ENCODE data around the gene TPRKB.
"Not testable (repeated sequence)": the region's sequence is repeated elsewhere in the genome, so short reads cannot be mapped to it uniquely, and the experiment has no call there.

Gene TPRKB

GRCh38 chr2:73700131-73700611, 37.0 kb downstream of the TPRKB start:
- peak; percentile 35 for DNase-seq (ENCODE audit: low spot score)

- no peak for DNase-seq (ENCODE audit: low spot score)
Observed at GRCh38 chr2:73699437-73699836, 37.7 kb downstream of the TPRKB start.

GRCh38 chr2:73698101-73698500, 39.0 kb downstream of the TPRKB start:
- DNase-seq (ENCODE audit: low spot score), result no peak

- DNase-seq (ENCODE audit: low spot score), result no peak
Observed at GRCh38 chr2:73697606-73698005, 39.5 kb downstream of the TPRKB start.

- DNase-seq (ENCODE audit: low spot score), result not testable (repeated sequence)
Observed at GRCh38 chr2:73696985-73697384, 40.2 kb downstream of the TPRKB start.

- DNase-seq (ENCODE audit: low spot score), result not testable (repeated sequence)
Observed at GRCh38 chr2:73696521-73696920, 40.6 kb downstream of the TPRKB start.

- DNase-seq (ENCODE audit: low spot score), result peak; percentile 15
Observed at GRCh38 chr2:73690372-73691088, 46.6 kb downstream of the TPRKB start.

- not testable (repeated sequence) for DNase-seq (ENCODE audit: low spot score)
Observed at GRCh38 chr2:73688494-73688893, 48.7 kb downstream of the TPRKB start.

- no peak for DNase-seq (ENCODE audit: low spot score)
Observed at GRCh38 chr2:73685764-73686438, 51.2 kb downstream of the TPRKB start.

GRCh38 chr2:73684905-73685304, 52.2 kb downstream of the TPRKB start:
- DNase-seq (ENCODE audit: low spot score), result not testable (repeated sequence)

- DNase-seq (ENCODE audit: low spot score), result not testable (repeated sequence)
Observed at GRCh38 chr2:73684325-73684724, 52.8 kb downstream of the TPRKB start.

- peak; percentile 35 for DNase-seq (ENCODE audit: low spot score)
Observed at GRCh38 chr2:73679951-73680571, 57.1 kb downstream of the TPRKB start.
